ENCODE measurements around the gene PPFIBP2.

GRCh38 chr11:7694235-7694634 is 180.4 kb downstream of the PPFIBP2 start:
- TF ChIP-seq ZNF24 (IDR thresholded peaks at IDR 0.05), result no peak
- TF ChIP-seq KDM5B (CRISPR knock-in tag; IDR thresholded peaks at IDR 0.05; ENCODE audit: borderline replicate concordance), result no peak
- TF ChIP-seq EP300 (IDR thresholded peaks at IDR 0.05; ENCODE audit: low read depth in 2 of 2, low read length in 2 of 2), result no peak
- TF ChIP-seq EP300 (CRISPR knock-in tag; IDR thresholded peaks at IDR 0.05; ENCODE audit: borderline replicate concordance), result no peak
- no peak for TF ChIP-seq NBN (conservative IDR thresholded peaks at IDR 0.05)
- no peak for TF ChIP-seq ZNF780A (CRISPR knock-in tag; IDR thresholded peaks at IDR 0.05)
- TF ChIP-seq ZNF33A (CRISPR knock-in tag; IDR thresholded peaks at IDR 0.05; ENCODE audit: borderline replicate concordance), result no peak
- TF ChIP-seq MXD1 (CRISPR knock-in tag; IDR thresholded peaks at IDR 0.05), result no peak
- TF ChIP-seq ZNF121 (CRISPR knock-in tag; IDR thresholded peaks at IDR 0.05), result no peak
- no peak for TF ChIP-seq CTCF (CRISPR knock-in tag; IDR thresholded peaks at IDR 0.05)
